Gastrocnemius medialis (tissue), 4 donors: Measurements from ENCODE around the gene MALRD1.

Source experiments
- POLR2A ChIP-seq, 2 donors: fragments of 450-650 bp; IDR thresholded peaks; one replicate each; pipeline ENCODE4 v1.6.1; 2017; ENCODE audit warnings: antibody characterized with exemption in 2 of 2, mild to moderate bottlenecking in 2 of 2, moderate library complexity in 2 of 2
- TF ChIP-seq, protein P1 (sequence below), 5 experiments: fragments of 450-650 bp in 3 of 5; fragments of 200-600 bp in 2 of 5; sonication (generic) in 2 of 5; IDR thresholded peaks in 4 of 5; conservative IDR thresholded peaks in 1 of 5; 1 replicate in 4 of 5; 2 replicates in 1 of 5; pipeline ENCODE4 v1.5.1; 2016 to 2019; ENCODE audit warnings: antibody characterized with exemption in 5 of 5, mild to moderate bottlenecking in 3 of 5, moderate library complexity in 3 of 5

GRCh38 chr10:19144206-19144605 lies 95.6 kb downstream of the MALRD1 start:
- TF ChIP-seq, protein P1, sequence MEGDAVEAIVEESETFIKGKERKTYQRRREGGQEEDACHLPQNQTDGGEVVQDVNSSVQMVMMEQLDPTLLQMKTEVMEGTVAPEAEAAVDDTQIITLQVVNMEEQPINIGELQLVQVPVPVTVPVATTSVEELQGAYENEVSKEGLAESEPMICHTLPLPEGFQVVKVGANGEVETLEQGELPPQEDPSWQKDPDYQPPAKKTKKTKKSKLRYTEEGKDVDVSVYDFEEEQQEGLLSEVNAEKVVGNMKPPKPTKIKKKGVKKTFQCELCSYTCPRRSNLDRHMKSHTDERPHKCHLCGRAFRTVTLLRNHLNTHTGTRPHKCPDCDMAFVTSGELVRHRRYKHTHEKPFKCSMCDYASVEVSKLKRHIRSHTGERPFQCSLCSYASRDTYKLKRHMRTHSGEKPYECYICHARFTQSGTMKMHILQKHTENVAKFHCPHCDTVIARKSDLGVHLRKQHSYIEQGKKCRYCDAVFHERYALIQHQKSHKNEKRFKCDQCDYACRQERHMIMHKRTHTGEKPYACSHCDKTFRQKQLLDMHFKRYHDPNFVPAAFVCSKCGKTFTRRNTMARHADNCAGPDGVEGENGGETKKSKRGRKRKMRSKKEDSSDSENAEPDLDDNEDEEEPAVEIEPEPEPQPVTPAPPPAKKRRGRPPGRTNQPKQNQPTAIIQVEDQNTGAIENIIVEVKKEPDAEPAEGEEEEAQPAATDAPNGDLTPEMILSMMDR (IDR thresholded peaks at IDR 0.05 in 4 of 5, conservative IDR thresholded peaks at IDR 0.05 in 1 of 5): no peak
- no peak for TF ChIP-seq POLR2A (IDR thresholded peaks at IDR 0.05)
